Measurements from ENCODE around the gene DDAH2.

The DDAH2 gene

DNA sequence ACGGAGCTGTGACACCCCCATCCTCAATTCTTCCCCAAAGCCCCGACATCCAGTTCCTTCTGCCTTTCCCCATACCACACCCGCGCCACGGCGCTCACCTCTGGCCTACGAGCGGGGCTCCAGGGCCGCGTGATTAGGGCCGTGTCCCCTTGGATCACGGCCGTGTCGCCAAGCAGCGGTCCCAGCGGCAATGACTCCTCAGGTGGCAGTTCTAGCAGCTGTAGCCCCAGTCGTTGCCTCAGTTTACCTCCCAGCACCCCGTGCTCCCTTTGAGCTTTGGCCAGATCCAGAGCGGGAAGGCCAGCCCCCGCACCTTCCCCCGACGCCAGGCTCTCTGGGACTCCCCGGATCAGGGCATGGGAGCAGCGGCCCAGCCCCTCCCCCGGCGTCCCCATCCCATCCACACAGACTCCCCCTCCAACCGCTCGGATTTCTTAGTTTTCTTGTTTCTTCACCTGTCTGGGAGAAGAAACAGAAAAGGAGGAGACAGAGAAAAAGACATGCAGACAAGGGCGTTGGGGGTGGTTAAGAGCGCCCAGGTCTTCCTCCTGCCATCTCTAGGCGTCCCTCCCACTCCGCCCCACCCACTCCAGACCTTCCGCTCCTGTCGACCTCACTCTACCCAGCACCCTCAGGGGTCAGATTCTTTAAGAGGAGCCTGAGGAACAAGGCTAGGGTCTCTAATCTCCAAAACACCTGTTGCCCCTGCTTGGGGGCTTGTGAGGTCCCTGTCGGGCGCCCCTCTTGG is at the start of gene DDAH2:
TSS of gene DDAH2 (minus strand) at position 533 of the 748 bp plus-strand sequence. CDS start at position 395, 138 bp downstream.
- H3K4me3 ChIP-seq (ENCODE audit: low read depth, low read length): peak within 1 kb of the TSS; percentile 51
- no peak for DNase-seq (ENCODE audit: low read depth)
- TF ChIP-seq CTCF (IDR thresholded peaks at IDR 0.05; ENCODE audit: low read depth, low read length, missing control alignments): peak; percentile 82

GRCh38 chr6:31778193-31778592 is 49.1 kb upstream of the DDAH2 start:
- no peak for DNase-seq (ENCODE audit: low read depth)
- TF ChIP-seq CTCF (IDR thresholded peaks at IDR 0.05; ENCODE audit: low read depth, low read length, missing control alignments): no peak
- H3K4me3 ChIP-seq (ENCODE audit: low read depth, low read length): no peak overlapping the region

DNA sequence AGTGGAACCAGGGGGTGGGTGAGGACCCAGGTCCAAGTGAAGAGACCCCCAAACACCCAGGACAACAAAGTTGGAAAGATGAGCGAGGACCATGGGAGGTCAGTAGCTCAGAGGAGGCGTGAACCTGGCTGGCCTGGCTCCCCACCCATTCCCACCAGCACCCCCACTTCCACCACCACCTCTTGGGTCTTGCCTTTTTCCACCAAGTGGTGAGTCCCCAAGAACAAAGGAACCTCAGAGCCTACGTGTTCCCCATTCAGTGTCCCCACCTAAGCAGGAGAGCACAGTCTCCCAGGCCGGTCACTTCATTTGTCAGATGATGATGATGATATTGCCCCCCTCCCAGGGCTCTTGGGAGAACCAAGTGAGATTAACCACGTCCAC is 48.6 kb upstream of the DDAH2 start:
- no peak for TF ChIP-seq CTCF (IDR thresholded peaks at IDR 0.05; ENCODE audit: low read depth, low read length, missing control alignments)
- H3K4me3 ChIP-seq (ENCODE audit: low read depth, low read length): no peak overlapping the region
- DNase-seq (ENCODE audit: low read depth): no peak

DNA sequence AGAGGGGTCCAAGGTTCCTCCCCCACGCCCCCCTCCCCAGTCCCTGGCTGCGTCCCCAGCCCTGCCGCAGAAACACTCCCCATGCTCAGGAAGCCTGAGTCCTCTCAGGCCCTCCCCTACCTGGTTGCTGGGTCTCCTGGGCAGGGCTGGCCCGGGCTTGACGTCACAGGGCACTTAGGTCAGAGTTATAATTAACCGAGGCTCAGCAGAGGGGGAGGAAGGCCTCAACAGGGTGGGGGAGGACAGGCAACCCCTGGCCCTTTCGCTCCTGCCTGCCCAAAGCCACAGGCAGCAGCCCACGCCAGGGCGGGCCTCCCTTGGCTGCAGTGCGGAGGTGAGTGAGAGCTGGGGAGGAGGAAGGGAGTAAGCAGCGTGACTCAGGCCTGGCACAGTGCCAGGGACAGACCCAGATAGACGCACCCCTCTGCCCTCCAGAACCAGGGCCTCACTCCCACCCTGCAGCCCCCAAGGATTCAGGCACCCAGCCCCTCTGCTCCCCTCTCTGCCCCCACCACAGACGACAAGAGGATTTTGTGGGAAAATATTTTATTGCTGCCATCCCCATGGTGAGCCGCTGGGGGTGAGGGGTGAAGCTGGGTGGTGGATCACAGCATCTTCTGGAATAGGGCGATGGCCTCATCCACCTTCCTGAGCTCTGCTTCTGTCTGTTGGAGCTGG is 48.0 kb upstream of the DDAH2 start, which contains the start of gene VWA7:
TSS of gene VWA7 (minus strand) at position 340 of the 678 bp plus-strand sequence. CDS start 549 bp downstream, outside the sequence.
- peak; percentile 8 for TF ChIP-seq CTCF (IDR thresholded peaks at IDR 0.05; ENCODE audit: low read depth, low read length, missing control alignments)
- H3K4me3 ChIP-seq (ENCODE audit: low read depth, low read length): no peak within 1 kb of the TSS
- peak; percentile 75 for DNase-seq (ENCODE audit: low read depth)

DNA sequence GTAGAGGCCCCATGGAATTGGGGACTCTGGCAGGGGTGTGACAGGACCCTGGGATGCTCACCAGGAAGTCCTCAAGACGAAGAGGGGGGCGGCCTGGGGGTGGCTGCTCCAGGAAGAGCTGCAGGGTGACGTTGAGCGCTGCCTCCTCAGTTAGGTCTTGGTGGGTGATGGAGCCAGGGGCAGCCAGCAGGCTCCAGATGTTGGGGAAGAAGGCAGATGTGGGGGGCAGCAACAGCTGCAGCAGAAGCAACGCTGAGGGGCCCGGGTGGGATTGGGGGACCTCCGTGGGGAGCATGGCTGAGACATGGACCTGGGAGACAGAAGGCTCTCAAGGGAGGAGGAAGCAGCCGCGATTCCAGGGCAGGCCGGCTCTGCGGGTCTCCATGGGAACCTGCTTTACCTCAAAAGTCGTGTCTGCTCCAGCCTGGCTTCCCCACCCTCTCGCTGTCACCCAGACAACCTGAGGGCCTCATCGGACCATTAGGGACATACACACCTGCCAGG is 47.4 kb upstream of the DDAH2 start:
- no peak overlapping the region for H3K4me3 ChIP-seq (ENCODE audit: low read depth, low read length)
- no peak for TF ChIP-seq CTCF (IDR thresholded peaks at IDR 0.05; ENCODE audit: low read depth, low read length, missing control alignments)
- DNase-seq (ENCODE audit: low read depth): no peak

DNA sequence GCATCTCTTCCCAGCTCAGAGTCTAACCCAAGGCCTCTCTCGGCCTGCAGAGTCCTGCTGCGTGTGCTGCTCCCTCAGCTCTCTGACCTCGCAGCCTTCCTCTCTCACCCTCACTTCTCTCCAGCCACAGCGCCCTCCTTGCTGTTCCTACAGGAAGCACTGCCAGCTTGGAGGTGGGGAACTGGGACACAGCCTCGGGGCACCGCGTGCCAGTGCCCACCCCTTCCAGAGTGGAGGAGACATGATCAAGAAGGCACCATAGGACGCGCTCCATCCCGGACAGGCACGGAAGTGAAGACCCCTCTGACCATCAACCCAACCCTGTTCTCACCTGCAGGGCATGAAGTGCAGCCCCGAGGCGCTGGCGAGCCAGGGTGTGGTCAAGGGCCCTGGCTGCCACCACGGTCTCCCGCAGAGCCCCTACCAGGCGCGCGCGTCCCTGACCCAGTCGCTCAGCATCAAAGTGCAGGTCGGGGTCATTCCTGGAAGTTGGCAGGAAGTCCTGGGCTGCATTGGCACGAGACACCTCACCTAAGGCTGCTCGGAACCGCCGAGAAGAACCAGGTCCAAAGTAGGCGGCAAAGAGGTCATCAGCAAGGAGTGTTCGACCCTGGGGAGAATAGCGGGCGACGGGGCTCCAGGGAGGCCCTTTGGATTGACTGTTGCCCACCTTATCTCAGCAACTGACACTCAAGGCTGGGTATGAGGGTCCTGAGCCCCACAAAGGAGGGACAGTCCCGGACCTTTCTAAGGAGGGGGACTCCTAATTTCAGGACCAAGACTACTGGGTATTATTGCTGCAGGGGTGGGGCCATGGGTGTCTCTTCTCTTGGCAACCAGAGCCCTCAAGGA is 46.8 kb upstream of the DDAH2 start:
- no peak for TF ChIP-seq CTCF (IDR thresholded peaks at IDR 0.05; ENCODE audit: low read depth, low read length, missing control alignments)
- no peak overlapping the region for H3K4me3 ChIP-seq (ENCODE audit: low read depth, low read length)
- DNase-seq (ENCODE audit: low read depth): no peak
